Activated naive CD8-positive, alpha-beta T cell (primary cell): ENCODE data around the gene COL4A2.

ENCODE experiments used
- H3K27ac Mint-ChIP-seq: one replicate; pipeline ENCODE4 v1.8.0; 2021; ENCODE audit warnings: mixed read lengths
- H3K27me3 Mint-ChIP-seq: one replicate; pipeline ENCODE4 v1.8.0; 2021; ENCODE audit warnings: mixed read lengths
- H3K36me3 Mint-ChIP-seq: one replicate; pipeline ENCODE4 v1.8.0; 2021; ENCODE audit warnings: mixed read lengths
- H3K4me1 Mint-ChIP-seq: one replicate; pipeline ENCODE4 v1.8.0; 2021; ENCODE audit warnings: low read depth, mixed read lengths
- H3K4me3 Mint-ChIP-seq: one replicate; pipeline ENCODE4 v1.8.0; 2021; ENCODE audit warnings: mild to moderate bottlenecking, mixed read lengths
- H3K9me3 Mint-ChIP-seq: one replicate; pipeline ENCODE4 v1.8.0; 2021; ENCODE audit warnings: low read depth, mixed read lengths

Gene COL4A2

GRCh38 chr13:110339975-110340550 lies 33.0 kb downstream of the COL4A2 start:
- H3K9me3 Mint-ChIP-seq: no peaks in the 10 kb centered on the region
- peaks cover 1% of the 10 kb centered on the region for H3K27me3 Mint-ChIP-seq
- no peak overlapping the region for H3K27ac Mint-ChIP-seq
- no peaks in the 10 kb centered on the region for H3K36me3 Mint-ChIP-seq
- peaks cover 33% of the 10 kb centered on the region for H3K4me1 Mint-ChIP-seq
- H3K4me3 Mint-ChIP-seq: peak overlapping the region; percentile 75

DNA sequence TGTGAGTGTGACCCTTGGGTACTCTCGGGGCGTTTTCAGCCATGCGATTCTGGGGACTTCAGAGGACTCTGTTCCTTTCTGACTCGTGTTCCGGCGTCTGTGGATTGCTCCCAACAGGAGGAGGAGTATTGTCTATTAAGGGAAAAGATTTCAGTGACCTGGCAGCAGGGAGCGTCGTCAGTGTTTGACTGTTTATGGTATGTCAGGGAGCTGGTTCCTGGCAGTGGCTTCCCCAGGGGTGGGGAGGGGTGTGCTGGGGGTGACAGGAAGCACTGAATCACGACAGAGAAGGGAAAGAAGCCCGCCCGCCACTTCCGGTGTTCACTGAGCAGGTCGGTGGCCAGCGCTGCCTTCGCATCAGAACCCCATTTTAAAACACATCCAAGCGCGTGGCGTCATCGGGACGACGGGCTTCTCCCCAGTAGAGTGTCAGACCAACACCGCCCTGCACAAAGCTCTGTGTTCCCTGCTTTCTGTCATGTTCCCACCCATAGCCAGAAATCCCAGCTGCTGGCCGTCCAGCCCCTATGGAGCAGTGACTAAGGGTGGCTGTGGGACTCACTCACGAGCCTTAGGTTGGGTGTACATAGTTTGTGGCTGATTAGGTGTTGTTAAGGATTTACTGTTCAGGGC lies 33.8 kb downstream of the COL4A2 start:
- peak overlapping the region; percentile 75 for H3K4me3 Mint-ChIP-seq

GRCh38 chr13:110341445-110342244 lies 34.6 kb downstream of the COL4A2 start:
- no peaks in the 10 kb centered on the region for H3K36me3 Mint-ChIP-seq
- H3K27me3 Mint-ChIP-seq: peaks cover 1% of the 10 kb centered on the region

More for the DNA sequence above, 33.8 kb downstream of the COL4A2 start:
- peaks cover 33% of the 10 kb centered on the region for H3K4me1 Mint-ChIP-seq
- peaks cover 1% of the 10 kb centered on the region for H3K27me3 Mint-ChIP-seq
- H3K27ac Mint-ChIP-seq: peak overlapping the region; percentile 74
- H3K36me3 Mint-ChIP-seq: no peaks in the 10 kb centered on the region
- H3K9me3 Mint-ChIP-seq: no peaks in the 10 kb centered on the region

GRCh38 chr13:110342474-110342873 lies 35.4 kb downstream of the COL4A2 start:
- Mint-ChIP-seq H3K9me3 (no peaks in the 10 kb centered on the region), H3K4me1 (peaks cover 33% of the 10 kb centered on the region), H3K4me3 (no peak overlapping the region), H3K36me3 (no peaks in the 10 kb centered on the region), H3K27me3 (peaks cover 1% of the 10 kb centered on the region), H3K27ac (no peak overlapping the region)

More at GRCh38 chr13:110341445-110342244, 34.6 kb downstream of the COL4A2 start:
- no peaks in the 10 kb centered on the region for H3K9me3 Mint-ChIP-seq
- H3K27ac Mint-ChIP-seq: no peak overlapping the region
- H3K4me3 Mint-ChIP-seq: no peak overlapping the region
- peaks cover 33% of the 10 kb centered on the region for H3K4me1 Mint-ChIP-seq

DNA sequence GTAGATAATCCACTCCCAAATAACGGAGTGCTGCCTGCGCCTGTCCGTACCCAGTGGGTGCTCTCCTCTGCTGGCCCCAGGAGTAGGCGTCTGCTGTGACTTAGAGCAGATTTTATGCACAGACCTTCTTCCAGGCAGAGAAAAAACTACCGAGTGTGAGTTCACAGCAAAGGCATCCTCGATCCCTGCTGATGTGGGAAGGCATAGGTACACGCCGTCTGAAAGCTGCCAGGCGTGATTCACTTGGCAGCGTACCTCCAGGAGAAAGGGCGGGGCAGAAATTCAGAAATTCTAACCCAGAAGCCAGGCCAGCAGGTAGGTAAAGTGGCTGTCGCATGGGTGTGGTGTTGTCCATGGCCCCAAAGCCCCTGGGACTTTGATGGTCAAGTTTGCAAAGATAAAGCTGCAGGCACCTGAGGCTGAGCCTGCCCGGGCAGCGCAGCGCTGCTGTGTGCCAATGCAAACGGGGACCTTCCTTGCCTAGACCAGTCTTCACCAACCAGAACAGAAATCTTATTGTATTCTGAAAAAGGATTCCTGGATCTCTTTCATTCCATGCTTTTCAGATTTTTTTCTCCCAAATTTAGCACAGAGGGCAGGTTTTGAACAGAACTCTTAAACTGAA lies 36.3 kb downstream of the COL4A2 start:
- no peaks in the 10 kb centered on the region for H3K9me3 Mint-ChIP-seq
- H3K27ac Mint-ChIP-seq: no peak overlapping the region
- peaks cover 1% of the 10 kb centered on the region for H3K27me3 Mint-ChIP-seq
- H3K4me3 Mint-ChIP-seq: no peak overlapping the region
- H3K4me1 Mint-ChIP-seq: peaks cover 31% of the 10 kb centered on the region
- H3K36me3 Mint-ChIP-seq: no peaks in the 10 kb centered on the region

DNA sequence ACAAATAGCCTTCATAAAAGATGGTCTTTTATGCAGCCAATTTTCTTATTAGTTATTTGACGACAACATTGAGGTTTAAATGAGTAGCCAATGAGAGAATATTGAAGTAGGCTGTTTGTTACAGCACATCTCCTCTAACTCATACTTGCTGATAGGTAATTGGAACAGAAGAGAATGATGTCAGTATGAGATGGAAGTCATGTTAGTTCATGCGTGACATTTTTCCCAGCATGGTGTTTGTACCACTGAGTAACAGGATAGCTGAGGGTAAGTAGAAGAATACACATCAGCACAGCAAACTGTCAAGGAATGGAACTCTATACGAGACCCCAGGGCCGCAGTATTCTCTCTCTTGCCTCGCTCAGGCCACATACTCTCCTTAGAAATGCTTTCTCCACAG lies 37.2 kb downstream of the COL4A2 start:
- peaks cover 26% of the 10 kb centered on the region for H3K4me1 Mint-ChIP-seq
- H3K27me3 Mint-ChIP-seq: peaks cover 1% of the 10 kb centered on the region
- H3K27ac Mint-ChIP-seq: no peak overlapping the region
- H3K4me3 Mint-ChIP-seq: no peak overlapping the region
- H3K36me3 Mint-ChIP-seq: no peaks in the 10 kb centered on the region
- no peaks in the 10 kb centered on the region for H3K9me3 Mint-ChIP-seq

DNA sequence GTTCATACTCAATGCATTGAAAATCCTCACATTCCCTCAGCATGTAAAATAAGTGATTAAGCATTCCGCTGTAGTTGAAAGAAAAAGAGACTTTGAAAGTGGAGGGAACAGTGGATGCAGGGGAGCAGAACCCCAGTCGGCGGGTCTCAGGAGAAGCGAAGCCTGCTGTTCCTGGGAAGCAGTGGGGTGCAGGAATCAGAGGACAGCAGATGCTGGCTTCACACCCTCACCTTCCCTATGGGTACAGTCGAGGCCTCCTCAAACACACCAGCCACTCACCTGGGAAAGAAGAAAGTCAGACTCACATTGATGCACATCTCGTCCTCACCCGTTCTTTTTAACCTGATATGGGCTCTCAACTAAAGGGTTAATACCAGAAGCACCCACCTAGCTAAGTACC lies 38.2 kb downstream of the COL4A2 start:
- Mint-ChIP-seq H3K27me3 (peaks cover under 1% of the 10 kb centered on the region), H3K27ac (no peak overlapping the region), H3K9me3 (no peaks in the 10 kb centered on the region), H3K36me3 (no peaks in the 10 kb centered on the region), H3K4me3 (no peak overlapping the region), H3K4me1 (peaks cover 17% of the 10 kb centered on the region)

DNA sequence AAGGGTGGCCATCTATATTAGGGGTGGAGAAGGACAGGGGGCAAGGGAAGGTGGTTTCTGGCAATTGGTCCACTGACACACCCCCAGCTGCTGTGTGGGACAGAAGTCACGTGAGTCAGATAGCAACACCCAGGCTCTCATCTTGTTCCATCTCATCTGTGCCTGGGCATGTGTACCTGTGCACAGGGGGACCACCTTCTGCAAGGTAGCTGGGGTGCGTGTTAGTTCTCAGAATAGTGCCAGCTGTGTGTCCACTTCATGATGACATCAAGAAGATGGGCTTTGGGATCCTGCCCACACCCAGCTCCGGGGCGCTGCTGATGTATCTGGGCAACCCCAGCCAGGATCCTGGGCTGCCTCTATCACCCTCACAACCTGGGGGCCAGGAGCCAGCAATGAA lies 38.6 kb downstream of the COL4A2 start:
- Mint-ChIP-seq H3K9me3 (no peaks in the 10 kb centered on the region), H3K4me3 (no peak overlapping the region), H3K27ac (no peak overlapping the region), H3K4me1 (peaks cover 12% of the 10 kb centered on the region), H3K27me3 (no peaks in the 10 kb centered on the region), H3K36me3 (no peaks in the 10 kb centered on the region)

- Mint-ChIP-seq H3K36me3 (no peaks in the 10 kb centered on the region), H3K27ac (no peak overlapping the region), H3K9me3 (no peaks in the 10 kb centered on the region), H3K4me3 (no peak overlapping the region), H3K27me3 (no peaks in the 10 kb centered on the region), H3K4me1 (peaks cover 3% of the 10 kb centered on the region)
Observed at GRCh38 chr13:110346661-110347067, 39.6 kb downstream of the COL4A2 start.

- Mint-ChIP-seq H3K27me3 (peaks cover 2% of the 10 kb centered on the region), H3K4me1 (no peaks in the 10 kb centered on the region), H3K27ac (no peak overlapping the region), H3K4me3 (no peak overlapping the region), H3K36me3 (no peaks in the 10 kb centered on the region), H3K9me3 (no peaks in the 10 kb centered on the region)
Observed at GRCh38 chr13:110347088-110347487, 40.0 kb downstream of the COL4A2 start.

DNA sequence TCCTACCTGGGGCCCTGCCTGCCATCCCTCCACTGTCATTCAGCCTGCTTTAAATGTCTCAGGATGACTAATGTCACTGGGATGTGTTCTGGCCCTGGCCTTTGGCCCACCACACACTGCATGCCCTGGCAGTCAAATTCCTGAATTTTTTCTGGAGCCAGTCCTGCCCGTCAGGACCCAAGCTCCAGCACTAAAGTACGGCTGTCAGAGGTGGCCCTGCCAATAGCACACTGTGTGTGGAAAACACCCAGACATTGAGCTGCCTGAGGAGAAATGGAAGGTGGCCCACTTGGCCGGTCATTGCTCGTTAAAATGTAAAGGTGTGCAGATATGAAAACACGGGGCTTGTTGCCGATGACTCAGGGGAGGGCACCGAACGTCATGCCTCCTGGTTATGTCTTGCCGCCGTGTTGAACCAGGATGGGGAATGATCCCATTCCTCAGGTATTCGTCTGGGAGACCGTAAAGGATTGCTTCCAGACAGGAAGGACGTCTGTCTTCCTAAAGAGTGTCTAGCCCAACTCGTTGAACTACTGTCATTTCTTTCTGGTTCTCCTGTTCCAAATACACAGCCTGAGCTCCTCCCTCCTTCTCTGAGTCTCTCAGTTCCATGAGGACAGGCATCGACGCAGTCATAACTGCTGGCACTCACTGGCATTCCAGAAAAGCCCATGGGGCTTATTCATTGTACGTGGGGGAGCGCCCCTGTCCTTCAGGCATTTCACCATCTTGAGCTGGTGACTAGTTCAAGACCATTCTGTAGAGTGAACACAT lies 40.6 kb downstream of the COL4A2 start:
- Mint-ChIP-seq H3K9me3 (no peaks in the 10 kb centered on the region), H3K4me3 (no peak overlapping the region), H3K27ac (no peak overlapping the region), H3K27me3 (peaks cover 2% of the 10 kb centered on the region), H3K36me3 (no peaks in the 10 kb centered on the region), H3K4me1 (no peaks in the 10 kb centered on the region)

- no peak overlapping the region for H3K4me3 Mint-ChIP-seq
Observed at GRCh38 chr13:110348309-110349105, 41.4 kb downstream of the COL4A2 start.

DNA sequence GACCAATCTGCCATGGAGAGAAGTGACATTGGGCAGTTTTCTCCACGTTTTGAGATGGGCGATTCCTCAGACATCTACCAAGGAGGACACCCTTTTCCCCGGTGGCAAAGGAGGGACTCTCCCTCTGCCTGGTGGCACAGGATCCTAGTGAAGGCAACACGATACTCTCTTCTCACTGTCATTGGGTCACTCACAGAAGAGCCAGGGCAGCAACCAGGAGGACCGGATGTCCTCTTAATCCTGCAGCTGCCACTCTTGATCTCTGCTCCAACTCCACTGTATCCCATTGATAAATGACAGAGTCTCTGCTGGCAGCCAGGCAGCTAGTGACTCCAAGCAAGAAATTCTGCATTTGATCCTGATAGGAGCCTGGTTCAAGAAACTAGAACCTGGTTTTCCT lies 42.2 kb downstream of the COL4A2 start:
- H3K27ac Mint-ChIP-seq: no peak overlapping the region
- H3K27me3 Mint-ChIP-seq: peaks cover 8% of the 10 kb centered on the region
- H3K36me3 Mint-ChIP-seq: no peaks in the 10 kb centered on the region
- H3K4me1 Mint-ChIP-seq: no peaks in the 10 kb centered on the region
- no peak overlapping the region for H3K4me3 Mint-ChIP-seq
- no peaks in the 10 kb centered on the region for H3K9me3 Mint-ChIP-seq

More at GRCh38 chr13:110348309-110349105, 41.4 kb downstream of the COL4A2 start:
- H3K27ac Mint-ChIP-seq: no peak overlapping the region
- no peaks in the 10 kb centered on the region for H3K9me3 Mint-ChIP-seq
- no peaks in the 10 kb centered on the region for H3K4me1 Mint-ChIP-seq
- H3K36me3 Mint-ChIP-seq: no peaks in the 10 kb centered on the region
- H3K27me3 Mint-ChIP-seq: peaks cover 7% of the 10 kb centered on the region

DNA sequence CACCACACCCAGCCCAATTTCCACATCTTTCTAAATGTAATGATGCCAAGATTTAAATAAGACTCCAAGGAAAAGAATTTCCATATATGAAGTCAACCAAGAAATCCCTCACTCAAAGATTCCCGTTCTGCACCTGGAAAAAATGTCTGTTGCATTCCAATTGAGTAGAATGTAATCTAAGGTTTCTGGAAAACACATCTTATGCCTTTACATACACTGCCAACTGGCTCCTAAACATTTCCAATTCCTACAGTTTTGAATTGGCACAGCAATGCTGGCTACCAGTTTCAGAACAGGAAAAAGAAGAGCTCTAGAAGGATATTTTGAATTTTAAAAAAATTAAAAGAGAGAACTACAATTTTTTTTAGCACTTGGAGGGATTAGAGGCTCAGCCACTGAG lies 43.0 kb downstream of the COL4A2 start:
- H3K4me3 Mint-ChIP-seq: no peak overlapping the region
- H3K27me3 Mint-ChIP-seq: peaks cover 8% of the 10 kb centered on the region
- H3K9me3 Mint-ChIP-seq: no peaks in the 10 kb centered on the region
- H3K4me1 Mint-ChIP-seq: no peaks in the 10 kb centered on the region
- H3K36me3 Mint-ChIP-seq: no peaks in the 10 kb centered on the region
- no peak overlapping the region for H3K27ac Mint-ChIP-seq
